GM13977 (cell line): ENCODE data around the gene CHRNA3.

ENCODE experiments used
- DNase-seq: peaks from one replicate; pipeline ENCODE4 v3.0.0; 2012; ENCODE audit warnings: low spot score
- in situ Hi-C: fragments of 300-500 bp; cut with MboI; formaldehyde crosslinking; loops from one replicate; pipeline ENCODE4 v1.12.0; 2022; ENCODE audit warnings: low sequenced_read_pairs, low pct_unique_long_range_greater_than_20kb, mixed read lengths, inconsistent platforms; ENCODE audit not compliant: unreplicated experiment
- TF ChIP-seq, protein P1 (sequence below): IDR thresholded peaks from 2 replicates; pipeline ENCODE4 v1.5.1; 2012; ENCODE audit warnings: mild to moderate bottlenecking, control low read depth; ENCODE audit not compliant: insufficient read depth; ENCODE audit errors: extremely low read depth, missing control alignments

The CHRNA3 gene

DNA sequence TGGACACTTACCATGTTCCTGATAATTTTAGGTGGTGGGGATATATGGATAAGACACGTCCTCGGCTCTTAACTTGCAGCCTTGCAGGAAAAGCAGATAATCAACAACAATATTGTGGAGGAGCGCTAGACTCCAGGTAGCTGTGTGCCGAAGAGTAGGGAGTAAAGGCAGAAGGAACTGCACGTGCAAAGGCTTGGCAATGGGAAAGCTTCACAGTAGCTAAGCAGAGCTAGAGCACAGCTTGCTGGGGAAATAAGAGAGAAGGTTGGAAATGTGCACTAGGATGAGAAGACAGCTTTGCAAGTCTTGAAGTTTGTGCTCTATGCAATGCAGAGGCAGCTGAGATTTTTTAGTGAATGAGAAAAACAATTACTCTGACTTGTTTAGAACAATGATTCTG, 68.2 kb downstream of the CHRNA3 start:
- TF ChIP-seq, protein P1, sequence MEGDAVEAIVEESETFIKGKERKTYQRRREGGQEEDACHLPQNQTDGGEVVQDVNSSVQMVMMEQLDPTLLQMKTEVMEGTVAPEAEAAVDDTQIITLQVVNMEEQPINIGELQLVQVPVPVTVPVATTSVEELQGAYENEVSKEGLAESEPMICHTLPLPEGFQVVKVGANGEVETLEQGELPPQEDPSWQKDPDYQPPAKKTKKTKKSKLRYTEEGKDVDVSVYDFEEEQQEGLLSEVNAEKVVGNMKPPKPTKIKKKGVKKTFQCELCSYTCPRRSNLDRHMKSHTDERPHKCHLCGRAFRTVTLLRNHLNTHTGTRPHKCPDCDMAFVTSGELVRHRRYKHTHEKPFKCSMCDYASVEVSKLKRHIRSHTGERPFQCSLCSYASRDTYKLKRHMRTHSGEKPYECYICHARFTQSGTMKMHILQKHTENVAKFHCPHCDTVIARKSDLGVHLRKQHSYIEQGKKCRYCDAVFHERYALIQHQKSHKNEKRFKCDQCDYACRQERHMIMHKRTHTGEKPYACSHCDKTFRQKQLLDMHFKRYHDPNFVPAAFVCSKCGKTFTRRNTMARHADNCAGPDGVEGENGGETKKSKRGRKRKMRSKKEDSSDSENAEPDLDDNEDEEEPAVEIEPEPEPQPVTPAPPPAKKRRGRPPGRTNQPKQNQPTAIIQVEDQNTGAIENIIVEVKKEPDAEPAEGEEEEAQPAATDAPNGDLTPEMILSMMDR = no peak
- DNase-seq = no peak
- in situ Hi-C loops = no loop called here

DNA sequence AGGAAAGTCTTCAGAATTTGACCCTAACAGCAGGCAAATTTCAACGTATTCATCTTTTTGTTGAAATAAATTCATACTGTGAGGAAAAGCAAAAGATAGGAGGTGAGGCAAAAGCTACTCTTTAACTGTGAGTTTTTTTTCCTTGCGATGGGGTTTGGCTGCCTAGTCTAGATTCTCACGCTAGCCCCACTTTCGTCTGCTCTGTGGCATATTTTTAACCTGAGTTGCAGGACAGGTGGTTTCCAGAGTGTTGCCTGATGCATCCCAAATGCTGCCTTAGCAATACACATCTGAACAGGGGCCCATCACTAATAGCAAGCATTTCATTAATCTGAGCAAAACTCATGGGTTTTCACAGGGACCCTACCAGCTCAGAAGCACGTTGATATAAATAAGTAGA, 68.9 kb downstream of the CHRNA3 start:
- DNase-seq = no peak
- in situ Hi-C loops = no loop called here
- TF ChIP-seq, protein P1 = no peak

DNA sequence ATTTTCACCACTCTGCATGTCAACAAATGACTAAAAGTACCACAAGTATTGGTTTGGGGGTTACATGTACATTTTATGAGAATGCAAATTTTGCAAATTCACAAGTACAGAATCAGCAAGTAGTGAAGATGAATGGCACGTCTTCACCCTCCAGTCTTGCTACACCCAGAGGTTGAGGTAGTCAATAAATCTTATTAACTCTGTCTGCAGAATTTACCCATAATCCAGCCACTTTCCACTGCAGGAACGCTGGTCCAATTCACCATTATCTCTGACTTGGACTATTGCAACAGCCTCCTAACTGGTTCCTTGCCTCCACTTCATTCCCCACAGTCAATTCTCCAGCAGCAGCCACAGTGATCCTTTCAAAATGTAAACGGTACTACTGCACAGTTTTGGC, 70.0 kb downstream of the CHRNA3 start:
- in situ Hi-C loops = no loop called here
- TF ChIP-seq, protein P1 = no peak

DNA sequence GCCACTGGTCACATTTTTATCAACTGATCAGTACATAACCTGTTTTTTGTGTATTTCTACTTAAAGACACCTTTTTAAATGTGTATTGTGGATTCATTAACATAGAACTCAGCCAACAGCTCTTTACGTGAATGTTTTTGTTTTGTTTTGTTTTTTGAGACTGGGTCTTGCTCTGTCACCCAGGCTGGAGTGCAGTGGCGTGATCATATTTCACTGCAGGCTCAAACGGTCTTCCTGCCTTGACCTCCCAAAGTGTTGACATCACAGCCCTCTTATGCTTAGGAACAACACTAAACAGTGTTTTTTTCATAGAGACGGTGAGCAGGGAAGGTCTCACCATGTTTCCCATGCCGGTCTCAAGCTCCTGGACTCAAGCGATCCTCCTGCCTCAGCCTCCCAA, 70.6 kb downstream of the CHRNA3 start:
- TF ChIP-seq, protein P1 = no peak
- DNase-seq = no peak
- in situ Hi-C loops = no loop called here

More for the DNA sequence above, 70.0 kb downstream of the CHRNA3 start:
- DNase-seq = no peak
